Upper lobe of left lung (tissue), 4 donors: ENCODE results near the gene FTCDNL1.

Experiments
- EP300 ChIP-seq, 4 donors: sonication (generic); formaldehyde crosslinking; IDR thresholded peaks; one replicate each; pipeline ENCODE4 v1.5.1; 2017; ENCODE audit warnings: antibody characterized with exemption in 4 of 4, control low read depth in 2 of 4
- POLR2A ChIP-seq, 4 donors: fragments of 450-650 bp; IDR thresholded peaks; one replicate each; pipeline ENCODE4 v1.5.1; 2016 to 2017; ENCODE audit warnings: antibody characterized with exemption in 4 of 4, mild to moderate bottlenecking in 2 of 4
- POLR2AphosphoS5 ChIP-seq, 2 donors: sonication (generic); formaldehyde crosslinking; IDR thresholded peaks; one replicate each; pipeline ENCODE4 v1.5.1; 2017; ENCODE audit warnings: antibody characterized with exemption in 2 of 2
- TF ChIP-seq, protein P1 (sequence below), 6 experiments: fragments of 450-650 bp in 4 of 6; fragments of 200-600 bp in 2 of 6; sonication (generic) in 2 of 6; IDR thresholded peaks; one replicate each; pipeline ENCODE4 v1.5.1; 2016 to 2019; ENCODE audit warnings: antibody characterized with exemption in 6 of 6

DNA sequence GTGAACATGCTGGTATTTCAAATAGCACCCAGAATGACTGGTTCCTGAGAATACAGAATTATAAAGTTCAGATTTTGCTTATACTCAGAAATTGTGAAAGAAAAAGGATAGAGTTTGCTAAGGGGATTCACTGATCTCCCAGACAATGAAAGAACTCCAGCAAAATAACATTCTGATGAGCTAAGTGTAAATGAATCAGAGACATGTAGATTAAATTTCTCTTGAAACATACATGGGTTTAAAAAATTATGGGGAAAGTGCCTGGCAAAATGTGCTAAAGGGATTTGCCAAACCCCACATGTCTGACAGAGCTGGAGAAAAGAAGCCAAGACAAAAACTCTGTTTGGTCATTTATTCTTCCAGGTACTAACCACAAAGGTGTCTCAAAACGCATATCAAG lies 116.3 kb downstream of the FTCDNL1 start:
- TF ChIP-seq EP300 (IDR thresholded peaks at IDR 0.05) = no peak
- TF ChIP-seq POLR2AphosphoS5 (IDR thresholded peaks at IDR 0.05) = no peak
- no peak for TF ChIP-seq POLR2A (IDR thresholded peaks at IDR 0.05)
- TF ChIP-seq, protein P1, sequence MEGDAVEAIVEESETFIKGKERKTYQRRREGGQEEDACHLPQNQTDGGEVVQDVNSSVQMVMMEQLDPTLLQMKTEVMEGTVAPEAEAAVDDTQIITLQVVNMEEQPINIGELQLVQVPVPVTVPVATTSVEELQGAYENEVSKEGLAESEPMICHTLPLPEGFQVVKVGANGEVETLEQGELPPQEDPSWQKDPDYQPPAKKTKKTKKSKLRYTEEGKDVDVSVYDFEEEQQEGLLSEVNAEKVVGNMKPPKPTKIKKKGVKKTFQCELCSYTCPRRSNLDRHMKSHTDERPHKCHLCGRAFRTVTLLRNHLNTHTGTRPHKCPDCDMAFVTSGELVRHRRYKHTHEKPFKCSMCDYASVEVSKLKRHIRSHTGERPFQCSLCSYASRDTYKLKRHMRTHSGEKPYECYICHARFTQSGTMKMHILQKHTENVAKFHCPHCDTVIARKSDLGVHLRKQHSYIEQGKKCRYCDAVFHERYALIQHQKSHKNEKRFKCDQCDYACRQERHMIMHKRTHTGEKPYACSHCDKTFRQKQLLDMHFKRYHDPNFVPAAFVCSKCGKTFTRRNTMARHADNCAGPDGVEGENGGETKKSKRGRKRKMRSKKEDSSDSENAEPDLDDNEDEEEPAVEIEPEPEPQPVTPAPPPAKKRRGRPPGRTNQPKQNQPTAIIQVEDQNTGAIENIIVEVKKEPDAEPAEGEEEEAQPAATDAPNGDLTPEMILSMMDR (IDR thresholded peaks at IDR 0.05) = no peak
